ENCODE measurements around the gene PTPRA.
A peak's percentile ranks its signal among the peaks of the same experiment; 100 is the strongest.

The PTPRA gene

GRCh38 chr20:2984028-2984501, 110.8 kb downstream of the PTPRA start:
- Histone ChIP-seq H3K27me3 (ENCODE audit: low read depth) (no peaks in the 10 kb centered on the region), H3K9me3 (no peaks in the 10 kb centered on the region), H3K4me3 (no peak overlapping the region), H3K4me1 (no peaks in the 10 kb centered on the region; the same call in 1 of the 2 replicates), H3K36me3 (replicated peaks) (peaks cover 29% of the 10 kb centered on the region)
- in situ Hi-C loops (cut with MboI; ENCODE audit: low sequenced_read_pairs): no loop called here
- no peak for DNase-seq (ENCODE audit: low spot score in 2 of 2)

DNA sequence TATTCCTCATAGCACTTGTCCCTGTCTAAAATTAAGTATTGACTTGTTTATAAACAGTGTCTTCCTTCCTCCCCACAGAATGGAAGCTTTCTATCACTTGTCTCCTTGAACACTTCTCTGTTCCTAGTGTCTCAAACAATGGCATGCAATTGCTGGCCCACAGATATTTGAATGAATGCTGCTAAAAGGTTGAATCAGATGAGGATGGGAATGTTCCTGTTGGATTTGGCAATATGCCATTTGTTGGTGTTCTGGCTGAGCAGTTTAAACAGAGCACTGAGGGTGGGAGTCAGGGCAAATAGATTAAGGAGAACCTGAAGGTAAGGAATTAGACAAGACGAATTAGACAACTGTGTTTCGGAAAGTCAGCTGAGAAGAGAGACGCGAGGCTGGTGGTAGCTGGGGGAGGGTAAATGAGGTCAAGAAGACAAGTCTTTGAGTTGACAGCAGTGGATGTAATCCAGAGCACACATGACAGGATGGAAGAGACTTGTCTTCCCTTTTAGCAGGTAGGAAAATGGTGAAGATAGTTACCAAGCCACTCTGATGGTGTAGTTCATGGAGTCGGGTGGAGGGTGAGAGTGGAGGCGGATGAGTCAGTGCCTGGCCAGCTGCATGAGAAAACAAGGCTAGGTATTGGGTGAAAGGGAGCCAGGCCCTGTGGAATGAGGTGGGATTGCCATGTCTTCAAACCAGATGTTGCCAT, 111.8 kb downstream of the PTPRA start:
- Histone ChIP-seq H3K36me3 (replicated peaks) (peaks cover 35% of the 10 kb centered on the region), H3K4me1 (no peaks in the 10 kb centered on the region; the same call in 1 of the 2 replicates), H3K4me3 (no peak overlapping the region), H3K9me3 (no peaks in the 10 kb centered on the region), H3K27me3 (ENCODE audit: low read depth) (no peaks in the 10 kb centered on the region)
- in situ Hi-C loops (cut with MboI; ENCODE audit: low sequenced_read_pairs): no loop called here
- no peak for DNase-seq (ENCODE audit: low spot score in 2 of 2)

DNA sequence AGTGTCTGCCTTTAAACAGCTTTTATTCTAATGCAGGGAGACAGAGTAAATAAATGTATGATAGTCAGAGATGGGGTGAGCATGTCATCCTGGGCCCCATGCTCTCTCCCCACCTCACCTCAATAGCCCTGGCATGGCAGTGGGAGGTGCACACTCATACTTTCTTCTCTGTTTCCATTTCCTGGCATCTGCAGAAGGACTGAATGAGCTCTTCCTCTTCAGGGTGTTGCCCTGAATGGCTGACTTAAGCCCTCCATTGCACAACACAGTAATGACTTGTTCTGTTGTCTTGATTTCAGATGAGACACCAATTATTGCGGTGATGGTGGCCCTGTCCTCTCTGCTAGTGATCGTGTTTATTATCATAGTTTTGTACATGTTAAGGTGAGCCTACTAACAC, 113.2 kb downstream of the PTPRA start:
- no peaks in the 10 kb centered on the region for H3K9me3 ChIP-seq
- H3K27me3 ChIP-seq (ENCODE audit: low read depth): no peaks in the 10 kb centered on the region
- DNase-seq (ENCODE audit: low spot score in 2 of 2): no peak
- no peaks in the 10 kb centered on the region; the same call in 1 of the 2 replicates for H3K4me1 ChIP-seq
- in situ Hi-C loops (cut with MboI; ENCODE audit: low sequenced_read_pairs): no loop called here
- no peak overlapping the region for H3K4me3 ChIP-seq
- peaks cover 44% of the 10 kb centered on the region for H3K36me3 ChIP-seq (replicated peaks)

- H3K9me3 ChIP-seq: no peaks in the 10 kb centered on the region
- no peaks in the 10 kb centered on the region for H3K27me3 ChIP-seq (ENCODE audit: low read depth)
- peaks cover 54% of the 10 kb centered on the region for H3K36me3 ChIP-seq (replicated peaks)
- in situ Hi-C loops (cut with MboI; ENCODE audit: low sequenced_read_pairs): no loop called here
- H3K4me1 ChIP-seq: no peaks in the 10 kb centered on the region
- no peak for DNase-seq (ENCODE audit: low spot score in 2 of 2)
- no peak overlapping the region for H3K4me3 ChIP-seq
Observed at GRCh38 chr20:2987861-2988260, 114.6 kb downstream of the PTPRA start.

GRCh38 chr20:2991532-2991931, 118.3 kb downstream of the PTPRA start:
- in situ Hi-C loops (cut with MboI; ENCODE audit: low sequenced_read_pairs): no loop called here
- H3K36me3 ChIP-seq (replicated peaks): peaks cover 58% of the 10 kb centered on the region

DNA sequence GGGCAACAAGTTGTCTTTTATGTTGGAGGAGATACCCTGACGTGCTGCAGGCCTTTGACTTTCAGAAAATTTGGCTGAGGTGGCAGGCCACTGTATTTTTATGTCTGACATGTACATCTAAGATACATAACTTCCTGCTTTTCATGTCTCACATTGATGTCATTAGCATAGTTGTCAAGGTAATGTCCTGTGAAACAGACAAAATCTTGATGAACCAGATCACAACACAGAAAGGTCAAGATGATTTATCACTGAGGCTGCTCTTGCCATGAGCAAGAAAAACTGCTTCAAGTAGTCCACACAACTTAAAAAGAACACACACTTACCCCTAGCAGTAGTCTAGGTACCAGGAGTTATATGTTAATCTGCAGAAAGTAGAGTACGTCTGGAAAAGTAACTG, 120.0 kb downstream of the PTPRA start:
- peaks cover 44% of the 10 kb centered on the region for H3K36me3 ChIP-seq (replicated peaks)
- in situ Hi-C loops (cut with MboI; ENCODE audit: low sequenced_read_pairs): no loop called here

More at GRCh38 chr20:2991532-2991931, 118.3 kb downstream of the PTPRA start:
- Histone ChIP-seq H3K9me3 (no peaks in the 10 kb centered on the region), H3K4me3 (no peak overlapping the region), H3K4me1 (no peaks in the 10 kb centered on the region), H3K27me3 (ENCODE audit: low read depth) (no peaks in the 10 kb centered on the region)
- DNase-seq (ENCODE audit: low spot score in 2 of 2): no peak

DNA sequence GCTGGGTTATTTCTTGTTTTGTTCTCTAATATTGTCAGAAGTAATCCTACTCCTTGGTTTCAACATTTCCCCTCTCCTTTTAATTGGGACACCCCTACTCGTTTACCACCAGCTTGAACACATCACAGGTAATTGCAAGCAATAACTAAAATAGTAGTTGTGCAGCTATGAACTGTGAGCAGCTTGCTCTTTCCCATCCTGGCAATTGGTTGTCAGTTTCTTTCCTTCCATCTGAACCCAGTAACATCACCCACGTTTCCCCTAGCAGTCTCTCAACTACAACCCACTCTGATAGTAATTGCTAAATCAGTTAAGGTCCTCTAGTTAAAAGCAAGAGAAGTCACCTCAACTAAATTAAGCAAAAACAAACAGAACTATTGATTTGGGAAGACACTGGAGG, 122.5 kb downstream of the PTPRA start:
- Histone ChIP-seq H3K4me1 (no peaks in the 10 kb centered on the region), H3K36me3 (replicated peaks) (peaks cover 25% of the 10 kb centered on the region), H3K4me3 (no peak overlapping the region), H3K27me3 (ENCODE audit: low read depth) (no peaks in the 10 kb centered on the region), H3K9me3 (no peaks in the 10 kb centered on the region)
- DNase-seq (ENCODE audit: low spot score in 2 of 2): no peak
- in situ Hi-C loops (cut with MboI; ENCODE audit: low sequenced_read_pairs): no loop called here

More for the DNA sequence above, 120.0 kb downstream of the PTPRA start:
- Histone ChIP-seq H3K4me3 (no peak overlapping the region), H3K4me1 (no peaks in the 10 kb centered on the region), H3K9me3 (no peaks in the 10 kb centered on the region), H3K27me3 (ENCODE audit: low read depth) (no peaks in the 10 kb centered on the region)
- DNase-seq (ENCODE audit: low spot score in 2 of 2): no peak

DNA sequence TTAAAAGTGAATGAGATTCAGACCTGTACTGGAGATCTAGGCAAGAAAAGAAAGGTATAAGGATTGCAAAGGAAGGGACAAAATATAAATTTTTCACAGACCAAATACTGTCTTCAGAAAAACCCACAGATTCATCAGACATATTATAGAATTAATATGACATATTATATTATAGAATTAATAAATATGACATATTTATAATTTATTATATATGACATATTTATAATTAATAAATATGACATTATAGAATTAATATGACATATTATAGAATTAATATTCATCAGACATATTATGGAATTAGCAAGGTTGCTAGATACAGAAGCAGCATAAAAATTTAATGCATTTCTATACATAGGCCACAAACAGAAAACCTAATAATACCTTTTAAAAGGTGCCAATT, 125.4 kb downstream of the PTPRA start:
- Histone ChIP-seq H3K36me3 (replicated peaks) (peaks cover 9% of the 10 kb centered on the region), H3K9me3 (no peaks in the 10 kb centered on the region), H3K27me3 (ENCODE audit: low read depth) (no peaks in the 10 kb centered on the region), H3K4me1 (no peaks in the 10 kb centered on the region), H3K4me3 (no peak overlapping the region)
- no peak for DNase-seq (ENCODE audit: low spot score in 2 of 2)
- in situ Hi-C loops (cut with MboI; ENCODE audit: low sequenced_read_pairs): no loop called here

- Histone ChIP-seq H3K27me3 (ENCODE audit: low read depth) (no peaks in the 10 kb centered on the region), H3K4me1 (no peaks in the 10 kb centered on the region), H3K36me3 (replicated peaks) (peaks cover 11% of the 10 kb centered on the region), H3K9me3 (no peaks in the 10 kb centered on the region), H3K4me3 (no peak overlapping the region)
- in situ Hi-C loops (cut with MboI; ENCODE audit: low sequenced_read_pairs): no loop called here
- DNase-seq (ENCODE audit: low spot score in 2 of 2): peak in 1 of 2 experiments; percentile 66
Observed at GRCh38 chr20:3000852-3001523, 127.7 kb downstream of the PTPRA start.

DNA sequence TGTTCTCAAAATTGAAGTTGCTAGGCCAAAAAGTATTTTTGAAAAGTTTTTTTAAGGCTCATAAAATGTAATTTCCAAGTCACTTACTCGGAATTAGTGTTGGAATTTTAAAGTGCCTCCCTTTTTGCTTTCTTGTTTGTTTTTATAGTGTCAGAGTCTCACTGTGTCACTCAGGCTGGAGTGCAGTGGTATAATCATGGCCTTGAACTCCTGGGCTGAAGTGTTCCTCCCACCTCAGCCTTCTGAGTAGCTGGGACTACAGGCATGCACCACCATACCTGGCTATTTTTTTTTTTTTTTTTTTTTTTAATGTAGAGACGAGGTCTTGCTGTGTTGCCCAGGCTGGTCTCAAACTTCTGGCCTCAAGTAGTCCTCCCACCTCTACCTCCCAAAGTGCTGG, 130.1 kb downstream of the PTPRA start:
- in situ Hi-C loops (cut with MboI; ENCODE audit: low sequenced_read_pairs): no loop called here
- H3K36me3 ChIP-seq (replicated peaks): peaks cover 29% of the 10 kb centered on the region
- H3K27me3 ChIP-seq (ENCODE audit: low read depth): no peaks in the 10 kb centered on the region
- H3K4me3 ChIP-seq: no peak overlapping the region
- no peaks in the 10 kb centered on the region for H3K9me3 ChIP-seq
- H3K4me1 ChIP-seq: no peaks in the 10 kb centered on the region
- no peak for DNase-seq (ENCODE audit: low spot score in 2 of 2)

DNA sequence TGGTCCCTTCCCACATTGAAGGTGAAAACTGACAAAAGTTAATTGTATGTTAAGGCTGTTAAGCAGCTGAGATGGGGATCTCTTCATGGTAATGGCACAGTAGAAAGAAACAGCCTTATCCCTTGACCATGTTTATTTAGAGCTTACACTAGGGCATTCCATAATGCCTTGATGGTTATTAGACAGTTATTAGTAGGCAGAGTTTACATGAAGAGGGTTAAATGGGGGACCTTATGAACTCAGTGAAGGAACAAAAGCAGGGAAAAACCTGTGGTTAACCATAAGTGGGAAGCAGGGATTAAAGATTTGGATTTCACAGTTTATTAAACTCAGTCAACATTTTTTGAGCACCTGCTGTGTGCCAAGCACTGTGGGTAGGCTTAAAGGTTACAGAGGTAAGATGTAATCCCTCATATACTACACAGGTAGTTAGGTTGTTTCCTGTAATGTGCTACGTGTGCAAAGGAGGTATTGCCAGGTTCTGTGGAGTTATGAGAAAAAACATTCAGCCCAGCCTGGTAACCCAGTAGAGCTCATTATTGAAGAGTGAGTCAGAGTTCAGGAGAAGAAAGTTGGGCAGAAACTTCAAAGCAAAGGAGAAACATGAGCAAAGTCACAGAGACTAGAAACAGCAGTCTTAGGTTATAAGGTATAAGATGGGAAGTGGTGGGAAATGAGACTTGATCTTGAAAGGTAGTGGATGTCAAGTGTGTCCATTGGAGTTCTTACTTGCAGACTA, 137.9 kb downstream of the PTPRA start:
- Histone ChIP-seq H3K36me3 (replicated peaks) (peaks cover 43% of the 10 kb centered on the region), H3K4me3 (no peak overlapping the region)
- DNase-seq (ENCODE audit: low spot score in 2 of 2): no peak

GRCh38 chr20:3011752-3012151, 138.5 kb downstream of the PTPRA start:
- in situ Hi-C loops (cut with MboI; ENCODE audit: low sequenced_read_pairs): no loop called here

More for the DNA sequence above, 137.9 kb downstream of the PTPRA start:
- in situ Hi-C loops (cut with MboI; ENCODE audit: low sequenced_read_pairs): no loop called here
- Histone ChIP-seq H3K4me1 (no peaks in the 10 kb centered on the region), H3K9me3 (no peaks in the 10 kb centered on the region), H3K27me3 (ENCODE audit: low read depth) (no peaks in the 10 kb centered on the region)

DNA sequence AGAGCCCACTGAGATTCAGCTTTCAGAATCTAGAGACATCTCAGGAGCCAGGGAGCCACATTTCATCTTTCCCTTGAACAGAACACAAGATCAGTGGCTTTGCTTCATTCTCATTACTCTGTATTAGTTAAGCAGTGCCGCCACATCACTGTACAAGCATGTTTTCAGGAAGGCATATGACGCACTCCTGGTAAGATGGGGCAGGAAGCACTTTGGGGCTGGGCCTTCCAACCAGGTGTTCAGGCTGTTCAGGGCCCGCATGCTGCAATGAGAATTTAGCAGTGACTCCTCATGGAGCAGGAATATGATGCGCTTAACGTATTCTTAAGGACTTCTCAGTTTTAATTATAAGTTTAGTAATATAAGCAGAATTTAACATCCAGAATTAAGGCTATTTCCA, 140.5 kb downstream of the PTPRA start:
- Histone ChIP-seq H3K4me1 (no peaks in the 10 kb centered on the region), H3K9me3 (no peaks in the 10 kb centered on the region), H3K36me3 (replicated peaks) (peaks cover 43% of the 10 kb centered on the region), H3K27me3 (ENCODE audit: low read depth) (no peaks in the 10 kb centered on the region), H3K4me3 (no peak overlapping the region)
- in situ Hi-C loops (cut with MboI; ENCODE audit: low sequenced_read_pairs): no loop called here
- DNase-seq (ENCODE audit: low spot score in 2 of 2): no peak

More at GRCh38 chr20:3011752-3012151, 138.5 kb downstream of the PTPRA start:
- Histone ChIP-seq H3K27me3 (ENCODE audit: low read depth) (no peaks in the 10 kb centered on the region), H3K4me1 (no peaks in the 10 kb centered on the region), H3K36me3 (replicated peaks) (peaks cover 43% of the 10 kb centered on the region), H3K9me3 (no peaks in the 10 kb centered on the region), H3K4me3 (no peak overlapping the region)
- no peak for DNase-seq (ENCODE audit: low spot score in 2 of 2)

- Histone ChIP-seq H3K4me1 (no peaks in the 10 kb centered on the region), H3K36me3 (replicated peaks) (peaks cover 43% of the 10 kb centered on the region)
- in situ Hi-C loops (cut with MboI; ENCODE audit: low sequenced_read_pairs): no loop called here
Observed at GRCh38 chr20:3014179-3014578, 140.9 kb downstream of the PTPRA start.

More at GRCh38 chr20:3014179-3014578, 140.9 kb downstream of the PTPRA start:
- no peaks in the 10 kb centered on the region for H3K27me3 ChIP-seq (ENCODE audit: low read depth)
- H3K9me3 ChIP-seq: no peaks in the 10 kb centered on the region
- no peak overlapping the region for H3K4me3 ChIP-seq
- DNase-seq (ENCODE audit: low spot score in 2 of 2): no peak
